Measurements from ENCODE around the gene MTX1. TPM values are rescaled to one million over a fixed set of nuclear protein-coding genes. Genes with fewer than 3 reads are reported as not detected.

MTX1 gene
- total and polyA plus RNA-seq, 9 of the 15 experiments (the other 6 are each of a cell fraction or from before 2014, with no cell fraction given), result 29.1 to 98.4 (median 66.9) TPM

DNA sequence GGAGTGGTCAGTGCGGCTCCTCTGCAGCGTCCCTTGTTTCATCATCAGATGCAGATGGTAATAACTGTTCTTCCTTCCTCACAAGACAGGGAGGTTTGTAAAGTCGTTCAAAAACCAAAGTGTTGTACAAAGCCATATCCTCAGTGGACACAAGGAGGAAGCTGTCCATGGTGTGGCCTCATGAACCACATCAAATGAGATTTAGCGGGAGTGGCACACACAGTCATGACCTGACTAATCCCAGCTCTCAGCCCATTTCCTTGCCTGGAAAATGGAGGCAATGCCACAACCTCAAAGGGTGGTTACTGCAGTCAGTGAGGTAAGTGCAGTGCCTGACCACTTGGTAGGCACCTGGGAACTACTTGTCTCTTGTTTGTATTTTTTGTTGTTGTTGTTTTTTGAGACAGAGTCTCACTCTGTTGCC, 33.4 kb downstream of the MTX1 start (continued):
- TF ChIP-seq ATF3 (IDR thresholded peaks at IDR 0.05), result peak; percentile 43; the same call in 1 of the 2 replicates
- no peak for TF ChIP-seq ATF3 (CRISPR knock-in tag; conservative IDR thresholded peaks at IDR 0.05)
- TF ChIP-seq PPARD (CRISPR knock-in tag; IDR thresholded peaks at IDR 0.05), result no peak
- no peak for TF ChIP-seq TCF3 (CRISPR knock-in tag; IDR thresholded peaks at IDR 0.05)
- TF ChIP-seq DPF2 (IDR thresholded peaks at IDR 0.05), result no peak
- no peak for TF ChIP-seq BRF2 (IDR thresholded peaks at IDR 0.05; ENCODE audit: borderline replicate concordance, insufficient read depth, insufficient read length)
- TF ChIP-seq RBM15 (IDR thresholded peaks at IDR 0.05; ENCODE audit: insufficient read depth, low read length), result no peak
- TF ChIP-seq THAP12 (CRISPR knock-in tag; IDR thresholded peaks at IDR 0.05), result no peak
- TF ChIP-seq HDAC2 (IDR thresholded peaks at IDR 0.05), result no peak; the same call in 1 of the 2 replicates
- TF ChIP-seq SAFB2 (IDR thresholded peaks at IDR 0.05; ENCODE audit: borderline replicate concordance, low read depth, low read length, severe bottlenecking), result no peak
- peak; percentile 71 to 83 for TF ChIP-seq KDM1A (IDR thresholded peaks at IDR 0.05)
- no peak for TF ChIP-seq ETV1 (tag; conservative IDR thresholded peaks at IDR 0.05; ENCODE audit: low read depth)
- TF ChIP-seq, protein P1, sequence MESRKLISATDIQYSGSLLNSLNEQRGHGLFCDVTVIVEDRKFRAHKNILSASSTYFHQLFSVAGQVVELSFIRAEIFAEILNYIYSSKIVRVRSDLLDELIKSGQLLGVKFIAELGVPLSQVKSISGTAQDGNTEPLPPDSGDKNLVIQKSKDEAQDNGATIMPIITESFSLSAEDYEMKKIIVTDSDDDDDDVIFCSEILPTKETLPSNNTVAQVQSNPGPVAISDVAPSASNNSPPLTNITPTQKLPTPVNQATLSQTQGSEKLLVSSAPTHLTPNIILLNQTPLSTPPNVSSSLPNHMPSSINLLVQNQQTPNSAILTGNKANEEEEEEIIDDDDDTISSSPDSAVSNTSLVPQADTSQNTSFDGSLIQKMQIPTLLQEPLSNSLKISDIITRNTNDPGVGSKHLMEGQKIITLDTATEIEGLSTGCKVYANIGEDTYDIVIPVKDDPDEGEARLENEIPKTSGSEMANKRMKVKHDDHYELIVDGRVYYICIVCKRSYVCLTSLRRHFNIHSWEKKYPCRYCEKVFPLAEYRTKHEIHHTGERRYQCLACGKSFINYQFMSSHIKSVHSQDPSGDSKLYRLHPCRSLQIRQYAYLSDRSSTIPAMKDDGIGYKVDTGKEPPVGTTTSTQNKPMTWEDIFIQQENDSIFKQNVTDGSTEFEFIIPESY (CRISPR knock-in tag; IDR thresholded peaks at IDR 0.05), result peak; percentile 91
- TF ChIP-seq NFATC3 (IDR thresholded peaks at IDR 0.05), result no peak
- no peak for TF ChIP-seq ZNF668 (CRISPR knock-in tag; IDR thresholded peaks at IDR 0.05)
- TF ChIP-seq ZNF695 (CRISPR knock-in tag; IDR thresholded peaks at IDR 0.05), result no peak
- no peak for TF ChIP-seq SNAPC5 (CRISPR knock-in tag; IDR thresholded peaks at IDR 0.05)

Measured in K562 (cell line).